Measurements from ENCODE around the gene PSMC6. TPM values are rescaled to one million over a fixed set of nuclear protein-coding genes. Genes with fewer than 3 reads are reported as not detected.

Gene PSMC6
- total RNA-seq, result 80.2 and 99.7 TPM in 2 replicates

DNA sequence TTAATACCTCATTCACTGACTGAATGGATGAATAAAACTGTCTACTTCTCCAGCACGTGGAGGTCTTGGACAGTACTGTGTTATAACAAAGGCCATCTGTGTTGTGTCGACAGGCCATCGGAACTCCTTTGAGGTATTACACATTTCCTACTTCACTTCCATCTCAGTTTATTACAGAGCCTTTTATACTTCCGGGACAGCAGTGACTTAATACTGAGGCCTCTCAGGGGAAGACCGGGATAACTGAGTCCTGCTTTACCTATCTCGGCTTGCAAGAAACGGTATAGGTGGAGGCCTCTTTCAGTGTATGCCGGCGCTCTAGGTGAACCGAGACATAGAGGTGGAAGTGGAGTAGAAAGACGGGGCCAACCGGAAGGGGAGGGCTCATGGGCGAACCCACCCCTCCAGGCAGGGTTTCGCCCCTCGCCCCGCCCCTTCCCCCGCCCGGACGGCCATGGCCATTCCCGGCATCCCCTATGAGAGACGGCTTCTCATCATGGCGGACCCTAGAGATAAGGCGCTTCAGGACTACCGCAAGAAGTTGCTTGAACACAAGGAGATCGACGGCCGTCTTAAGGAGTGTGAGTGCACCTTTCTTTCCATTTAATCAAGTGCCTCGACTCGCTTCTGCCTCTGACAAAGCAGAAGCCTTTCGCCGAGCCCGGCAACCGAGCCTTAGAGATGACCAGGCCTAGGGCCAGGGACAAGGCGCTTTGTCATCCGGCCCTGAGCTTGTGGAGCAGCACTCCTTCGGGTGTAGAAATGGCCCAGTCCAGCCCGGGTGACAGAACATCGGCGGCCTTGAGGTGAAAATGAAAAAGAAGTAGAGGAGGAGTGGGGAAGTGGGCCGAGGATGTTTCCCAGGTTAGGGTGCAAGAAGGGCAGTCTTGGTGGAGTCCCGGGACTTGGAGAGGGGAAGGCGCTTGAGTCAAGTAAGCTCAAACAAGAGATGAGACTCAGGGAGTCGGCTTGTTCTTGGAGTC, at the start of gene PSMC6:
Gene PSMC6 (plus strand): TSS at position 477 of the 983 bp plus-strand sequence. CDS start 20 bp downstream, at position 497.
- peak within 1 kb of the TSS; percentile 90 for H3K4me3 ChIP-seq (ENCODE audit: low read depth, low read length)
- peak; percentile 89 for DNase-seq (ENCODE audit: low read depth)
- TF ChIP-seq, protein P1, sequence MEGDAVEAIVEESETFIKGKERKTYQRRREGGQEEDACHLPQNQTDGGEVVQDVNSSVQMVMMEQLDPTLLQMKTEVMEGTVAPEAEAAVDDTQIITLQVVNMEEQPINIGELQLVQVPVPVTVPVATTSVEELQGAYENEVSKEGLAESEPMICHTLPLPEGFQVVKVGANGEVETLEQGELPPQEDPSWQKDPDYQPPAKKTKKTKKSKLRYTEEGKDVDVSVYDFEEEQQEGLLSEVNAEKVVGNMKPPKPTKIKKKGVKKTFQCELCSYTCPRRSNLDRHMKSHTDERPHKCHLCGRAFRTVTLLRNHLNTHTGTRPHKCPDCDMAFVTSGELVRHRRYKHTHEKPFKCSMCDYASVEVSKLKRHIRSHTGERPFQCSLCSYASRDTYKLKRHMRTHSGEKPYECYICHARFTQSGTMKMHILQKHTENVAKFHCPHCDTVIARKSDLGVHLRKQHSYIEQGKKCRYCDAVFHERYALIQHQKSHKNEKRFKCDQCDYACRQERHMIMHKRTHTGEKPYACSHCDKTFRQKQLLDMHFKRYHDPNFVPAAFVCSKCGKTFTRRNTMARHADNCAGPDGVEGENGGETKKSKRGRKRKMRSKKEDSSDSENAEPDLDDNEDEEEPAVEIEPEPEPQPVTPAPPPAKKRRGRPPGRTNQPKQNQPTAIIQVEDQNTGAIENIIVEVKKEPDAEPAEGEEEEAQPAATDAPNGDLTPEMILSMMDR (IDR thresholded peaks at IDR 0.05; ENCODE audit: insufficient read depth, low read depth, low read length), result no peak

DNA sequence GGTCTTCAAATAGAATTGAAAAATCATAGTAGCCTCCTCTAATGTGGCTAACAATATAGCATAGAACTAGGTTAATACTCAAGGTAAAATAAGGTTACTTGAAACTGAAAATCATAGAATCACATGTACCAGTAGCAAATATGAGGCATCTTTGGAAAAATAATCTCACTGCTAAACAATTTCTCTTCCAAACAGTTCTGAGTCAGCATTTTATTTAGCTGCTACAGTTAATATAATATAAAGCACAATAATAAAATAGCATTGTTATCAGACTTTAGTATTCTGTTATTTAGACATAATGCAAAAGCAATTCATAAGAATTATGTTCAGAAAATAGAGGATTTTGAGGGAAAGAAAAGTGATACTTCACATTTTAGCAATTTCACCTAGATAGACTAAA, 46.7 kb upstream of the PSMC6 start:
- no peak for DNase-seq (ENCODE audit: low read depth)
- no peak overlapping the region for H3K4me3 ChIP-seq (ENCODE audit: low read depth, low read length)
- TF ChIP-seq, protein P1 (IDR thresholded peaks at IDR 0.05; ENCODE audit: insufficient read depth, low read depth, low read length), result no peak

DNA sequence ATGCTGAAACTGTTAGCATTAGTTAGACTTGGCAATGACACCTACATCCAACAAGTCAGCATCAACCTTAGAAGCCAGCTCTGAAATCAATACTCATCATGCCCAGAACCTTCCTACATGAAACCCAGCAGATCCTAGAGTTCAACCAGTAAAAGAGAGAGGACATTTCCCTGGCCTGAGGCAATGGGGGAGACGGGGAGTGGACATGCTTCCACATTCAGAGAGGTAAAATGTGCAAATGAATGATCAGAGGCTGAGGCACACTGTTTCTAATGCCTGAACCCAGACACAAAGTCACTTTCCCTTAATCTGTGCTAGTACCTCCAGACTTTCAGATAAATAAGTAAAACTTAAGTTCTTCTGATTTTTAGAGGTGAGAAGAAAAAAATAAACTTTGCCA, 46.2 kb upstream of the PSMC6 start:
- DNase-seq (ENCODE audit: low read depth), result no peak
- TF ChIP-seq, protein P1 (IDR thresholded peaks at IDR 0.05; ENCODE audit: insufficient read depth, low read depth, low read length), result no peak
- H3K4me3 ChIP-seq (ENCODE audit: low read depth, low read length), result no peak overlapping the region

DNA sequence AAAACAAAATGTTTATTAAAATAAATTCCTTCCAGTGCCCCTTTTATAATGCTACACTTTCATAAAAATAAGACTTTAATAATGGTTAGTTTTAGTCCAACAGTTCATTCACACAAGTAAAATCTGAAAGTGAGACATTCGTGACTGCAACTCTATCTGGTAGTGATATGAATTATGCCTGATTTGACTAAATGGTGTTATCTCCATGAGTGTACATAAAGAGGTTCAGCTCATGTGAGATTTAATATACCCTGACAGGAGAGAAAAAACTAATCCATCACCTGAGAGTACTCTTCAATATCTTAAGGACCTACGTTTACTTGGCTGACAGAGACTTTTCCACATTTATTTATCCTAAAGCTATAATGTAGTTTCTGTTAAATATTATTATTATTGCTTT, 45.7 kb upstream of the PSMC6 start:
- no peak overlapping the region for H3K4me3 ChIP-seq (ENCODE audit: low read depth, low read length)
- TF ChIP-seq, protein P1 (IDR thresholded peaks at IDR 0.05; ENCODE audit: insufficient read depth, low read depth, low read length), result no peak
- DNase-seq (ENCODE audit: low read depth), result no peak

DNA sequence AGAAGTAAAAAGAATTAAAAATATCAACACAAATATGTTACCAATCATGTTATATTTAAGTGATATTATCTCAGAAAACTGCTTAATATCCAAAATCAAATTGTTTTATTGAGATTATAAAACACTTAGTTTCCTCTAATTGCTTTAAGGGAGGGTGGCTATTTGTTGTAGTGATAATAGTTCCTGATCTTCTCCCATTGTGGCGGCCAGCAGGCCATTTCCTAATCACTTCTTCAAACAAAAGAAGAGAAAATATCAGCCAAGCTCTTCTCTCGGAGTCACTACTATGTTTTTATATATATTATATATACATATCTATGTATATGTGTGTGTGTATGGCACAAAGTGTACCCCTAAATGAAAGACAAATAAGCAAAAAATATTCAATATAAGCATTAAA, 43.1 kb upstream of the PSMC6 start:
- H3K4me3 ChIP-seq (ENCODE audit: low read depth, low read length), result no peak overlapping the region
- TF ChIP-seq, protein P1 (IDR thresholded peaks at IDR 0.05; ENCODE audit: insufficient read depth, low read depth, low read length), result no peak
- no peak for DNase-seq (ENCODE audit: low read depth)

DNA sequence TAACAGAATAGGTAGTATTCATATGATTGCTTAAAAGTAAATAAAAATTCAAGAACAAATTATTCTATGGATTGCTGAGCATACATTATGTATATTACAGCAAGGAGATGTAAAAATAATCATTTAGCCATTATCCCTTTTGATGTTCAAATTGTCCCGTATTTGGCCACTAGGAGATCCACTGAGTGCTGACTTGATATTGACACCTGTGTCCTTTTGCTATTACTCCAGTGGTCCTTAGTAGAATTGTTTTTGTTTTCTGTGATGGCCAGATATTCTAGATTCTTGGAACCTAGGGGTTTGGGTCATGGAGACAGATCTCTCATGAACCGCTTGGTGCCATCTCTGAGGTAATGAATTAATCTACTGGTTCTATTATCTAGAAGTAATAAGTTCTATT, 28.4 kb upstream of the PSMC6 start:
- TF ChIP-seq, protein P1 (IDR thresholded peaks at IDR 0.05; ENCODE audit: insufficient read depth, low read depth, low read length), result peak; percentile 22

More for the DNA sequence above, 28.4 kb upstream of the PSMC6 start:
- no peak for DNase-seq (ENCODE audit: low read depth)
- H3K4me3 ChIP-seq (ENCODE audit: low read depth, low read length), result no peak overlapping the region

Measured in fibroblast of villous mesenchyme (primary cell).